Cardiac fibroblast (primary cell): ENCODE results near the gene TSPAN32.
"Not testable (repeated sequence)": the region's sequence is repeated elsewhere in the genome, so short reads cannot be mapped to it uniquely, and the experiment has no call there.

Experiments
- DNase-seq, 2 donors: peaks; one replicate each; pipeline versions ENCODE4 v3.0.0 to v3.0.0-alpha.2; 2010; ENCODE audit warnings: low read depth in 2 of 2
- H3K4me3 ChIP-seq, 2 donors: replicated peaks in 1 of 2; 1 replicate in 1 of 2; 2 replicates in 1 of 2; pipeline ENCODE4 v1.5.1; 2011; ENCODE audit warnings: low read depth in 2 of 2, low read length in 2 of 2, mild to moderate bottlenecking in 2 of 2, moderate library complexity in 1 of 2
- TF ChIP-seq, protein P1 (sequence below): IDR thresholded peaks from one replicate; pipeline ENCODE4 v1.5.1; 2011; ENCODE audit warnings: low read depth, mild to moderate bottlenecking, low read length, inconsistent platforms

TSPAN32 gene

DNA sequence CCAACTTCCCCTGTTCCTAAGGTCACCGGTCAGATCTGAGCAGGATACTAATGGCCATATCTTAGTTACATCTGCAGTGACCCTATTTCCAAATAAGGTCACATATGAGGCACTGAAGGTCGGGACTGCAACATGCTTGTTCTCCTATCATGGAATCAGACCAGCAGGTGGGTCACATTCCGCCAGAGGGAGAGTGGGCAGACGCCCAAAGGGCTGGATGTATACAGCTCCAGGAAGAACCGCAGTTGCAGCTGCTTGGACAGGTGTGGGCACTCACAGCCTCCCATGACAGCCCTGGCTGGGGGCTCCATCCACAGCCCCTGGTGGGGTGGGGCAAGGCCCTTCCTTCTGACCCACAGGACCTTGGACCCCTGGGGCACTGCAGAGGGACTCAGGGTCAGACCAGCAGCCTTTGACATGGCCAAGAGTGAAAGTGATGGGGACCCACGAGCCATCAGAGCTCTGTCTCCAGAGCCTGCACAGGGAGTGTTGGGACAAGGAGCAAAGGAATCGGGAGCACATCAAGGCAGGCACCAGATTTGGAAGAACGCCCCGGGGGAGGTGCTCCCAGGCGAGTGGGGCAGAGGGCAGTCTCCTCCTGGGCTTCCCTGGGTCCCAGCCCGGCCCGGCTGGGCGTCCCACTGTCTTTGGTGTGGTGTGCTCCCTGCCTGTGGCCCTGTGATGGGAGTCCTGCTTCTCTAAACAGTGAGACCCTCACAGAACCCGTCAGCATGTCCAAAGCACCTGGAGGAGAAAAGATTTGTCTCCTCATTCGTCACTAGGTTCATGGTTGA, 62.0 kb downstream of the TSPAN32 start:
- no peak for DNase-seq
- TF ChIP-seq, protein P1, sequence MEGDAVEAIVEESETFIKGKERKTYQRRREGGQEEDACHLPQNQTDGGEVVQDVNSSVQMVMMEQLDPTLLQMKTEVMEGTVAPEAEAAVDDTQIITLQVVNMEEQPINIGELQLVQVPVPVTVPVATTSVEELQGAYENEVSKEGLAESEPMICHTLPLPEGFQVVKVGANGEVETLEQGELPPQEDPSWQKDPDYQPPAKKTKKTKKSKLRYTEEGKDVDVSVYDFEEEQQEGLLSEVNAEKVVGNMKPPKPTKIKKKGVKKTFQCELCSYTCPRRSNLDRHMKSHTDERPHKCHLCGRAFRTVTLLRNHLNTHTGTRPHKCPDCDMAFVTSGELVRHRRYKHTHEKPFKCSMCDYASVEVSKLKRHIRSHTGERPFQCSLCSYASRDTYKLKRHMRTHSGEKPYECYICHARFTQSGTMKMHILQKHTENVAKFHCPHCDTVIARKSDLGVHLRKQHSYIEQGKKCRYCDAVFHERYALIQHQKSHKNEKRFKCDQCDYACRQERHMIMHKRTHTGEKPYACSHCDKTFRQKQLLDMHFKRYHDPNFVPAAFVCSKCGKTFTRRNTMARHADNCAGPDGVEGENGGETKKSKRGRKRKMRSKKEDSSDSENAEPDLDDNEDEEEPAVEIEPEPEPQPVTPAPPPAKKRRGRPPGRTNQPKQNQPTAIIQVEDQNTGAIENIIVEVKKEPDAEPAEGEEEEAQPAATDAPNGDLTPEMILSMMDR: no peak
- no peak overlapping the region for H3K4me3 ChIP-seq

DNA sequence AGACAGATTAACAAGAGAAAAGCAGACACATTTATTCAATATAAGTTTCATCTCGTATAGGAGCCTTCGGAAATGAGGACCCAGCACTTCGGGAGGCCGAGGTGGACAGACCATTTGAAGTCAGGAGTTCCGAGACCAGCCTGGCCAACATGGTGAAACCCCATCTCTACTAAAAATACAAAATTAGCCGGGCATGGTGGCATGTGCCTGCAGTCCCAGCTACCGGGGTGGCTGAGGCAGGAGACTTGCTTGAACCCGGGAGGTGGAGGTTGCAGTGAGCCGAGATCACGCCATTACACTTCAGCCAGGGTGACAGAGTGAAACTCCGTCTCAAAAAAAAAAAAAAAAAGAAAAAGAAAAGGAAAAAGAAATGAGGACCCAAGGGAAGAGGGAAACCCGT, 62.6 kb downstream of the TSPAN32 start:
- not testable (repeated sequence) for DNase-seq, H3K4me3 ChIP-seq

DNA sequence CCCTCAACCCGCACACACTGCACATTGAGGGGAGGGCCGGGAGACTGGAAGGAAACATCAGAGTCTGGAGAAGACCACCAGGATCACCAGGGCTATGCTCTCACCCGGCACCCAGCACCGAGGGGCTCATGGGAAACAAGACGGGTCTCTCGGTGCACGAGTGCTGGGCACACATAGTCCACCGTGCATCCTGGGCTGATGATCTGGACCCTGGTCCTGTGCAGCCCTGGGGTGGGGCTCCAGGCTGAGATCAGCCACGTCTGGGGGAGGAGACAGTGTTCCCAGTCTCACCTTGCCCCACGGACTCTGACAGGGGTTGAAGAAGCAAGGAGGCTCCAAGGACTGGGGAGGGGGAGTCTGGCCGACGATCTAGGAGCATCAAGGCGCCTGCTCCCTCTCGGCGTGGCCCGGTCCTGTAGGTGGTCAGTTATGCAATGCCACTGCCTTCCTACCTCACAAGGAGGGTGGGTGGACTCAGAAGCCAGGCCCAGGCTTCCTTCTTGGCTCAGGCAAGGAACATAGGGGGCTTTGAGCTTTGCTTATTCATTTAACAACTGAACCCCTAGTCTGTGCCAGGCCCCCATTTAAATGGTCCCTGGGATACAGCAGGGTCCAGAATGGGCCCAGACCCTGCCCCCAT, 63.9 kb downstream of the TSPAN32 start:
- TF ChIP-seq, protein P1: no peak
- no peak for DNase-seq
- no peak overlapping the region for H3K4me3 ChIP-seq

DNA sequence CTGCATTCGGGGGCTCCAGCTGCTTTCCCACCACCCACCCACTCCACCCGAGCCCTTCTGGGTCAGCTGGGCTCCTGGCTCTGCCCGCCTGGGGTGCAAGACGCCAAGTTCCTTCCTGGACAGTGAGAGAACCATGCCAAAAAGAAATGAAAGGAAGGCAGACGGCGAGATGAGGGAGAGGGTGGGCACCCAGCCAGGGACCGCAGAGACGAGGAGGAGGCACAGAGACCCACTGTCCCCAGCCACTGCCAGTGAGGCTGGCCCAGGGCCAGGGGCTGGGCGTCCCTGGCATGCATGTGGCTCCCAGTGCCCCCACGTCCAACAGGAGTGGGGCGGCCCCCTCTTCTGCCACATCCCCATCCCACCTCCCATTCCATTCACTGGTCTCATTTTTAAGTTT, 64.5 kb downstream of the TSPAN32 start:
- TF ChIP-seq, protein P1: no peak
- DNase-seq: no peak

DNA sequence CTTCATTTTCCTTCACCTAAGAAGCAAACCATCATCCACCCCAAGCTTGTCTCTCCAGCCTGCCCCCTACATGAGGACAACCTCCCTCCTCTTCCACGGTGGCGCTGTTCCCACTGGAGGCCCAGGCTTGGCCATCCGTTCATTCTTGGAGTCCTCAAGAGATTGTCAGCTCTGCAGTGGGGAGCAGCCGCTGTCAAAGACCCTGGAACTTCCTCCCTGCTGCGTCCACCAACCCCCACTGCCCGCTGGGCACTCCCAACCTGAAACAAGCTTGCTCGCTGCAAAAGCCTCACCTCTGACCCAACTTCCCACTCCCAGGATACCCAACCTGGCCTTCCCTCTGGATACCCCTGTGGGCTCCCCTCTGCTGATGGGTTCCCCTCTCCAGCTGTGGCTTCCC, 64.9 kb downstream of the TSPAN32 start:
- no peak overlapping the region for H3K4me3 ChIP-seq
- TF ChIP-seq, protein P1: no peak
- no peak for DNase-seq

More for the DNA sequence above, 64.5 kb downstream of the TSPAN32 start:
- no peak overlapping the region for H3K4me3 ChIP-seq

DNA sequence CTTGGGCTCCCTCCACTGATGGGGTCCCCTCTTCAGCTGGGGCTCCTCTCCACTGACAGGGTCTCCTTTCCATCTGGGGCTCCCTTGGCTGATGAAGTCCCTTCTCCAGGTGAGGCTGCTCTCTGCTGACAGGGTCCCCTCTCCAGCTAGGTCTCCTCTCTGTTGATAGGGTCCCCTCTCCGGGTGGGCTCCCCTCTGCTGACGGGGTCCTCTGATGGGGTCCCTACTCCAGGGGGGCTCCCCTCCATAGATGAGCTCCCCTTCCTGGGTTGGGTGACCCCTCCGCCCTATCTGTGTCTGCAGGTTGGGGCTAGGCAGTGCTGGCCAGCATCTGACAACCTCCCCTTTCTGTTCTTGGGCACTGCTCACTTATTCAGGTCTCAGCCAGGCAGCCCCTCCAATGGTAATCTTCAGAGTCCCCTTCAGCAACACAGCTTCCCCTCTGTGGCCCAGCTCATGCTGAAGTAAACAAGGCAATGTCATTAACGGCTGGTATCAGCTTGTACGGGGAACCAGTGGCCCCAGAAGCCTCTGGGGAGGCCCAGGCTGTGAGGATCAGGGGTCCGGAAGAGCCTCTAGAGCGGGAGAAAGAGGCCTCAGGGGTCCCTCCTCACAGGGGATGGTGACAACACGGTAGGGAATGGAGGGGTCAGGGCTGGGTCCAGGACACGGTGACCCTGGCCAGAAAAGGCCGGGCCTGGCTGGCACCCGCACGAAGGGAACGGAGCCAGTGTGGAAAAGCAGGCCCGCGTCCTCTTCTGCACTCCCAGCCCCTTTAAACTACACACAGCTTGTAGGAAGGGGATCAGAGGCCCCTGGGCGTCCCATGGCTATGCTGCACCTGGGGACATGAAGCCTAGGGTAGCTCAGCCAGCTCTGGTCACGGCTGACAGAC, 65.7 kb downstream of the TSPAN32 start:
- H3K4me3 ChIP-seq: no peak overlapping the region
- TF ChIP-seq, protein P1: no peak
- DNase-seq: no peak
